Effector memory CD4-positive, alpha-beta T cell (primary cell): ENCODE results near the gene OR56B4.

Source experiments
- DNase-seq, 3 donors: peaks; one replicate each; pipeline ENCODE4 v3.0.0-alpha.2; 2020
- H3K27ac ChIP-seq: 2 replicates; pipeline ENCODE4 v1.7.0; 2013; ENCODE audit warnings: mild to moderate bottlenecking, low read length, moderate library complexity; ENCODE audit not compliant: insufficient read depth, poor library complexity, severe bottlenecking
- H3K27me3 ChIP-seq: replicated peaks from 2 replicates; pipeline ENCODE4 v1.7.0; 2013; ENCODE audit warnings: mild to moderate bottlenecking, low read length; ENCODE audit not compliant: insufficient read depth, control insufficient read depth, poor library complexity, severe bottlenecking
- H3K36me3 ChIP-seq: 2 replicates; pipeline ENCODE4 v1.7.0; 2013; ENCODE audit warnings: mild to moderate bottlenecking, low read length, moderate library complexity; ENCODE audit not compliant: control insufficient read depth, insufficient read depth
- H3K4me1 ChIP-seq: 2 replicates; pipeline ENCODE4 v1.7.0; 2013; ENCODE audit warnings: low read length, mild to moderate bottlenecking; ENCODE audit not compliant: control insufficient read depth, insufficient read depth, poor library complexity, severe bottlenecking
- H3K4me3 ChIP-seq: 2 replicates; pipeline ENCODE4 v1.7.0; 2013; ENCODE audit warnings: low read length, low read depth, mild to moderate bottlenecking; ENCODE audit not compliant: insufficient read depth, poor library complexity, severe bottlenecking
- H3K9me3 ChIP-seq: 2 replicates; pipeline ENCODE4 v1.7.0; 2013; ENCODE audit warnings: mild to moderate bottlenecking, low read length, moderate library complexity; ENCODE audit not compliant: control insufficient read depth

Gene OR56B4

DNA sequence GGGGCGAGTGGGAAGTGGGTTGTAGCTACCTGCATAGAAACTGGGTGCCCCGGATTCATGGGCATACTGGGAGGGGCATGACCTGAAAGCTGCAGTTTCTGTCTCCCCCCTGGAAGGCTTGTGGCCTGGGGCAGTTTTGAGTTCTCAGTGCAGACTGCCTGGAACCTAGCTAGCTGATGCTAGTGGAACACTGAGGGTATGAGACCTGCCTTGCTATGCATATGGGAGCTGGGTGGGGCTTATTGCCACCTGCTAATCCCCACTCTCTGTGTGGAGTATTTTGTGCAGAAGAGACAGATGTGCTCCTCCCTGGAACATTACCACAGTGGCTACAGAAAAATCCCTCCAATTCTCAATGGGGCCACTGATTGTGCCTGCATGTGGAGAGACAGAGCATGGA, 11.7 kb upstream of the OR56B4 start:
- H3K36me3 ChIP-seq, result no peaks in the 10 kb centered on the region
- no peak overlapping the region for H3K27ac ChIP-seq
- H3K4me1 ChIP-seq, result peaks cover 4% of the 10 kb centered on the region

DNA sequence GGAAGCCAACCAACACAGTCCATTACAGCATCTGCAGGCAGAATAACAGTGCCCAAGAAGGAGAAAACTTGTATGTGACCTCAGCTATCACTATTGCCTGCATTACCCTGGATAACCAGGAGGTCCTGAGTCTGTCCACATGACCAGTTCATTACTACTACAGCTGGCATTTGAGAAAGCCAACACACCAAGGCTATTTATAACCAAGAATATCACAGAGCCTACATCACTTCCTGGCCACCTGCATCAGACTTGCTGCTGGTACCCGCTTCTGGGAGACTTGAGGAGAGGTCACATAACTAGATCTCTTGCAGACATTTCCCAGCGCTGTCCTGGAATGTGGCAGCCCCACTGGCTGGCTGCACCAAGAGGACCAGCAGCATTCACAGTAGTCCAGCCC, 11.1 kb upstream of the OR56B4 start:
- Histone ChIP-seq H3K36me3 (no peaks in the 10 kb centered on the region), H3K9me3 (no peaks in the 10 kb centered on the region), H3K27ac (no peak overlapping the region), H3K4me1 (peaks cover 4% of the 10 kb centered on the region), H3K4me3 (no peak overlapping the region), H3K27me3 (no peaks in the 10 kb centered on the region)
- DNase-seq, result no peak

More for the DNA sequence above, 11.7 kb upstream of the OR56B4 start:
- no peak for DNase-seq
- Histone ChIP-seq H3K4me3 (no peak overlapping the region), H3K9me3 (no peaks in the 10 kb centered on the region), H3K27me3 (no peaks in the 10 kb centered on the region)

DNA sequence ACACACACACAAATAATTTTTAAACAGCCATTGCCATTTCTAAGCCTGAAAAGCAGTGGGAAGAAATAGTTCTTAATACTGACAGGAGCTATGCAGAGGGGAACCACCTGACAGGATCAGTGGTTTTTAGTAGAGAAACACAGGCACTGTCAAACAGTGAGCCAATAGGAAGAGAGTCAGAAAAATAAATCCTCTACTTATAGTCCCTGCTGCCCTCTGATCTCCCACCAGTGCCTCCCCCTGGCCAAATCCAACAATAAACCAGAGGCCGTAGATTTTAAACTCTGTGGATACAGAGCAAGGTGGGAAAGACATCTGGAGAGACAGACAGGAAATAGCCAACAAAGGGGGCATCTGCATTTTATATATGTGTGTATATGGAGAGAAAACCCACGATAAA, 7.9 kb upstream of the OR56B4 start:
- no peaks in the 10 kb centered on the region for H3K36me3 ChIP-seq
- no peaks in the 10 kb centered on the region for H3K9me3 ChIP-seq
- DNase-seq, result no peak
- H3K27me3 ChIP-seq, result no peaks in the 10 kb centered on the region
- H3K27ac ChIP-seq, result no peak overlapping the region
- H3K4me1 ChIP-seq, result no peaks in the 10 kb centered on the region
- no peak overlapping the region for H3K4me3 ChIP-seq

DNA sequence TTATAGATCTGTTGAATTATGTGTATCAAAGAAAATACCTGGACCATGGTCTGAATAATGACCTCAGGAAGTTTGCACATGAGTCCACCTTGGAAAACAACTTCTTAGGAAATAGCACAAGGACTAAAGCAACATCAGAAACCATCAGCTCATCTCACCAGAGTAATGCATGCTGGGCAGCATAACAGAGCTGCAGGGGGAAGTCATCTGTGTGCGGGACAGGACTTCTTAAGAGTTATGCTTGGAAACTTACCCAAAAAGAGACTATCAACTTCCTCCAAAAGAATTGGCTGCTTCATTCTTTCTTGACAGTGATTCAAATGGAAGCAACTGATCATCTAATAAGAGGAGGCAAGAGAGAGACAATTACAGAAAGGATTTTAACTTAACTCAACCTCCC, 2.5 kb downstream of the OR56B4 start:
- Histone ChIP-seq H3K36me3 (no peaks in the 10 kb centered on the region), H3K4me1 (no peaks in the 10 kb centered on the region)

GRCh38 chr11:6111673-6112072, 4.2 kb downstream of the OR56B4 start:
- Histone ChIP-seq H3K27me3 (peaks cover 3% of the 10 kb centered on the region), H3K36me3 (no peaks in the 10 kb centered on the region), H3K9me3 (no peaks in the 10 kb centered on the region), H3K4me3 (no peak overlapping the region), H3K4me1 (no peaks in the 10 kb centered on the region), H3K27ac (no peak overlapping the region)
- no peak for DNase-seq

More for the DNA sequence above, 2.5 kb downstream of the OR56B4 start:
- Histone ChIP-seq H3K27me3 (peaks cover 3% of the 10 kb centered on the region), H3K27ac (no peak overlapping the region), H3K4me3 (no peak overlapping the region), H3K9me3 (no peaks in the 10 kb centered on the region)
- no peak for DNase-seq

DNA sequence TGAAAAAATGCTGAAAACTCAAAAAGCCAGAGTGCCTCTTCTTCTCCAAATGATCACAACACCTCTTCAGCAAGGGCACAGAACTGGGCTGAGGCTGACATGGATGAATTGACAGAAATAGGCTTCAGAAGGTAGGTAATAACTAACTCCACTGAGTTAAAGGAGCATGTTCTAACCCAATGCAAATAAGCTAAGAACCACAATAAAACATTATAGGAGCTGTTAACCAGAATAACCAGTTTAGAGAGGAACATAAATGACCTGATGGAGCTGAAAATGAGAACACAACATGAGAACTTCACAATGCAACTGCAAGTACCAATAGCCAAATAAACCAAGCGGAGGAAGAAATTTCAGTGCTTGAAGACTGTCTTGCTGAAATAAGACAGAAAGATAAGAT, 9.2 kb downstream of the OR56B4 start:
- Histone ChIP-seq H3K4me1 (no peaks in the 10 kb centered on the region), H3K9me3 (no peaks in the 10 kb centered on the region), H3K36me3 (no peaks in the 10 kb centered on the region), H3K27me3 (peaks cover 3% of the 10 kb centered on the region), H3K4me3 (no peak overlapping the region), H3K27ac (no peak overlapping the region)
- DNase-seq, result no peak

DNA sequence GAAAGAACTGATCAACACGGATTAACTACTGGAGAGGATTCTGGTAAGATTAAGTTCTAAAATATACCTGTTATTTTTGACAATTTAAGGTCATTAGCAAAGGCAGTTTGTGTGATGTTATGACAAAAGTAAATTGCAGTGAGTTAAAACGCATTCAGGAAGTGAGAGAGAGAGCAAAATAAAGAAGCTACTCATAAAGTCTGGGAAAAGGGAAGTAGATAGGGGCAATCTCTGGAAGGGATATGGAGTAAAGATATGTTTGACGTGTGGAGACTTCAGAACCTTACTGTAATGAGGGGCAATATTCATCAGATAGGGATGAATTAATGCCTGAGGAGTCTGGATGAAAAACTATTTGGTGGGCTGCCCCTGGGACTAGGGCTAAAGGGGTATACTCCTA, 16.8 kb downstream of the OR56B4 start:
- Histone ChIP-seq H3K27me3 (no peaks in the 10 kb centered on the region), H3K4me1 (no peaks in the 10 kb centered on the region), H3K9me3 (no peaks in the 10 kb centered on the region), H3K4me3 (no peak overlapping the region), H3K27ac (no peak overlapping the region), H3K36me3 (no peaks in the 10 kb centered on the region)
- no peak for DNase-seq

- no peaks in the 10 kb centered on the region for H3K36me3 ChIP-seq
- no peak overlapping the region for H3K27ac ChIP-seq
- H3K4me3 ChIP-seq, result no peak overlapping the region
- no peaks in the 10 kb centered on the region for H3K4me1 ChIP-seq
- H3K9me3 ChIP-seq, result no peaks in the 10 kb centered on the region
- no peak for DNase-seq
- H3K27me3 ChIP-seq, result no peaks in the 10 kb centered on the region
Measured at GRCh38 chr11:6127881-6128280, 20.4 kb downstream of the OR56B4 start.

DNA sequence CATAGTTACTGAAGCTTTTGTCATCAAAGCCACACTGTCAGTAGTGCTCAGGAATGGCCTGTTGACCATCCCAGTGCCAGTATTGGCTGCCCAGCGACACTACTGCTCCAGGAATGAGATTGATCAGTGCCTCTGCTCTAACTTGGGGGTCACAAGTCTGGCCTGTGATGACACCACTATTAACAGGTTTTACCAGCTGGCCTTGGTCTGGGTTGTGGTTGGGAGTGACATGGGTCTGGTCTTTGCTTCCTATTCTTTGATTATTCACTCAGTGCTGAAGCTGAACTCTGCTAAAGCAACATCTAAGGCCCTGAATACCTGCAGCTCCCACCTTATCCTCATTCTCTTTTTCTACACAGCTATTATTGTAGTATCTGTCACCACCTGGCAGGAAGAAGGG, 21.5 kb downstream of the OR56B4 start:
- Histone ChIP-seq H3K36me3 (no peaks in the 10 kb centered on the region), H3K27me3 (no peaks in the 10 kb centered on the region), H3K4me3 (no peak overlapping the region), H3K4me1 (no peaks in the 10 kb centered on the region), H3K9me3 (no peaks in the 10 kb centered on the region), H3K27ac (no peak overlapping the region)
- DNase-seq, result no peak

- Histone ChIP-seq H3K4me3 (no peak overlapping the region), H3K4me1 (no peaks in the 10 kb centered on the region), H3K27me3 (no peaks in the 10 kb centered on the region), H3K9me3 (no peaks in the 10 kb centered on the region), H3K27ac (no peak overlapping the region), H3K36me3 (no peaks in the 10 kb centered on the region)
- DNase-seq, result no peak
Measured at GRCh38 chr11:6129635-6130034, 22.2 kb downstream of the OR56B4 start.

DNA sequence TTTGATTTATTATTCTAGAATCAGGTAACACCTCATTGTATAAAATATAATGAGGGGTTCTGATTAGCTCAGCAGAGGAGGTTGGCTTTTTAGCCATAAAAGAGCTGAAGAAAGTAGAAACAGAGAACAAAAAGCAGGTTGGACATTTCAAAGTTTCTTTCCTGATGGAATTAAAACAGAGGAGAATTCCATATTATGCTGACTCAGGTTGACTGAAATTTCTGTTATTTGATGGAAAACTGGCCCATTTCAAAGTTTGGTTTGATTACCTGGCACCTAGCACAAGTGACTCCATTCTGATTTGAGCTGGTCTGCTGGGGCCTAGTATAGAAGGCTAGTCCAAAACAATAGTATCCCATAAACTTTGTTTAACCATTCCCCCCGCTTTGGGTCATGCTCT, 24.9 kb downstream of the OR56B4 start:
- Histone ChIP-seq H3K36me3 (no peaks in the 10 kb centered on the region), H3K27me3 (no peaks in the 10 kb centered on the region)

More for the DNA sequence above, 24.9 kb downstream of the OR56B4 start:
- Histone ChIP-seq H3K9me3 (no peaks in the 10 kb centered on the region), H3K4me1 (no peaks in the 10 kb centered on the region), H3K4me3 (no peak overlapping the region), H3K27ac (no peak overlapping the region)
- DNase-seq, result no peak
